Activated naive CD4-positive, alpha-beta T cell treated with anti-CD3 and anti-CD28 coated beads for 36 hours (primary cell): ENCODE measurements around the gene GLYATL1B. TPM values are rescaled to one million over a fixed set of nuclear protein-coding genes. Genes with fewer than 3 reads are reported as not detected.
"Not testable (repeated sequence)": the region's sequence is repeated elsewhere in the genome, so short reads cannot be mapped to it uniquely, and the experiment has no call there.

ENCODE experiments used
- CTCF ChIA-PET: fragments of 350-600 bp; sonication (Branson Sonifier 250); formaldehyde crosslinking; loops from one replicate; lab custom pipeline; 2021; ENCODE audit warnings: antibody characterized with exemption; lab: Charles Lee
- DNase-seq: peaks from one replicate; pipeline ENCODE4 v3.0.0-alpha.2; 2020
- H3K27ac Mint-ChIP-seq: one replicate; pipeline ENCODE4 v1.8.0; 2021; ENCODE audit warnings: mild to moderate bottlenecking, mixed read lengths
- H3K27me3 Mint-ChIP-seq: one replicate; pipeline ENCODE4 v1.8.0; 2021; ENCODE audit warnings: low read depth, mixed read lengths
- H3K36me3 Mint-ChIP-seq: one replicate; pipeline ENCODE4 v1.8.0; 2021; ENCODE audit warnings: low read depth, mixed read lengths
- H3K4me1 Mint-ChIP-seq: one replicate; pipeline ENCODE4 v1.8.0; 2021; ENCODE audit warnings: low read depth, mixed read lengths
- H3K4me3 Mint-ChIP-seq: one replicate; pipeline ENCODE4 v1.8.0; 2021; ENCODE audit warnings: mild to moderate bottlenecking, moderate library complexity, mixed read lengths
- H3K9me3 Mint-ChIP-seq: one replicate; pipeline ENCODE4 v1.8.0; 2021; ENCODE audit warnings: mixed read lengths
- intact Hi-C: fragments of 100-400 bp; cut with micrococcal nuclease; formaldehyde crosslinking; loops from one replicate; pipeline ENCODE4 v1.15.1; 2023
- total RNA-seq, 2 experiments: library from RNA; stranded (reverse); gene quantifications; one replicate each; pipeline ENCODE4 v1.2.3, GENCODE V29; 2021

GLYATL1B gene, protein sequence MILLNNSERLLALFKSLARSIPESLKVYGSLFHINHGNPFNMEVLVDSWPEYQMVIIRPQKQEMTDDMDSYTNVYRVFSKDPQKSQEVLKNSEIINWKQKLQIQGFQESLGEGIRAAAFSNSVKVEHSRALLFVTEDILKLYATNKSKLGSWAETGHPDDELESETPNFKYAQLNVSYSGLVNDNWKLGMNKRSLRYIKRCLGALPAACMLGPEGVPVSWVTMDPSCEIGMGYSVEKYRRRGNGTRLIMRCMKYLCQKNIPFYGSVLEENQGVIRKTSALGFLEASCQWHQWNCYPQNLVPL
- total RNA-seq: not detected

DNA sequence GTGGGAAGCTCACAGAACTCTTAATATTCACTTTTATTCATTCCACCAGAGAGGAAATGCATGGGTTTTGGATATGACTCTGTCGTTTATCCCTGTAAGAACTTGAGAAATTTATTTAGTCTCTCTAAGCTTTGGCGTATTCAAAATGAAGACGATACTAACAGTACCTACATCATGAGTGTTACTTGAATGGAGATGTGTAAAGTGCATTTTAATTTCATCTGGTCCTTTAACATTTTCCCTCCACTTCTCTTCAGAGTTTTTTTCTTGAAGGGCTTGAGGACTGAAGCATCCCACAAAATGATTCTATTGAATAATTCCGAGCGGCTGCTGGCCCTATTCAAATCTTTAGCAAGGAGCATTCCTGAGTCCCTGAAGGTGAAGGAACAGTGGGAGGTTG is at the start of gene GLYATL1B:
Gene GLYATL1B, plus strand, starts transcription at position 301 of the 400 bp plus-strand sequence. Its CDS starts 0 bp downstream, at position 301.
- H3K27ac Mint-ChIP-seq, DNase-seq, H3K4me3 Mint-ChIP-seq, CTCF ChIA-PET, intact Hi-C loops, H3K36me3 Mint-ChIP-seq, H3K9me3 Mint-ChIP-seq, H3K4me1 Mint-ChIP-seq, H3K27me3 Mint-ChIP-seq: not testable (repeated sequence)

DNA sequence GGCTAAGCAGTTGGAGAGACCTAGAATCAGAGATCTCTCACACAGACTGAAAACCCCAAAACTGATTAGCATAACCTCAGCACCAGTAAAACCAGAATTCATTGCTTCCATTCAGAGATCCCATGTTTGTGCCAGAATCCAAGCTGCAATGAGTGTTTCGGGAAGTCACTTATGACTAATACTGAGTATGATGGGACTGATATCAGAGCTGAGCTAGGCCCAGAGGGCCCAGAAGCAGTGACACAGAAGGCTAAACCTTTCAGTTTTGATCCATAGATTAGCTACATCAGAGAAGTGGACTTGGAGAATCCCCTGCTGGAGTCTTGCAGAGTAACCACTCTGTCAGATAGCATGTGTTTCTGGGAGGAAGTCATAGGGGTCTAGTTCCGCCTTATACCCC is 49.6 kb upstream of the GLYATL1B start:
- CTCF ChIA-PET, H3K27ac Mint-ChIP-seq, H3K36me3 Mint-ChIP-seq, H3K4me3 Mint-ChIP-seq, H3K9me3 Mint-ChIP-seq, H3K4me1 Mint-ChIP-seq, DNase-seq, intact Hi-C loops: not testable (repeated sequence)
- H3K27me3 Mint-ChIP-seq: peaks cover 32% of the 10 kb centered on the region

DNA sequence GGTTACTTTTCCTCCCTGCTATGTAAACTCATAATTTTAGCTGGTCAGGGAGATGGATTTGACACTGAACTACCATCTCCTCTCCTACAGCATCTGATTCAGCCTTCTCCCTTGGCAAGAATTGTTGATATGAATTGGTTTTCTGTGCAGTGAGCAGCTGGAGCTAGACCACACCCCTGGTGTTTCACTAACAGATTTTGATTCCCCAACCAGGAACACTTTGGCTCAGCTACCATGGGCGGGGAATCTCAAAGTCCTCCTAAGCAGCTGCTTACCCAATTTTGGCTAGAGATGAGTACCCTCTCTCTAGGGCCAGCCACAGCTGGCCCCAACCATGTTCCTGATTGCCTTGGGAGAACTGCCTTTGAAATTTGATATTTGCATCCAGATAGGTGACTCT is 48.7 kb upstream of the GLYATL1B start:
- H3K4me3 Mint-ChIP-seq, intact Hi-C loops, H3K36me3 Mint-ChIP-seq, DNase-seq, CTCF ChIA-PET, H3K4me1 Mint-ChIP-seq, H3K27ac Mint-ChIP-seq, H3K9me3 Mint-ChIP-seq: not testable (repeated sequence)
- peaks cover 31% of the 10 kb centered on the region for H3K27me3 Mint-ChIP-seq

DNA sequence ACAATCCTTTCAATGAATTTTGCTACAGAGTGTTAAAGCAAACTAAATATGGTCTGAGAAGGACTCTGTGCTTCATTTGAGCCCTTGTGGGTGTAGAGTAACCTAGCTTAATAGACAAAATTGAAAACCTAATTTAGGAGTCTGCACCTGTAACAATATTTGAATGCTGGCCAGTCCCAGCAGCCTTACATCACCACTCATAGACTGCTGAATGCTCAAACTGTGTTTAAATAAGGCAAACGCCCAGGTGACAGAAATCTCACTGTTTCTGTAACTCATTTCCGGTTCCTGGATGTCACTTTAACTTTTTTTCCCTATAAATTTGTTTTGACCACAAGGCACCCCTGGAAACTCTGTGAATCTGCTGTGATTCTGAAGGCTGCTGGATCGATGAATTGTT is 45.5 kb upstream of the GLYATL1B start:
- DNase-seq: no peak
- H3K4me3 Mint-ChIP-seq: no peak overlapping the region

DNA sequence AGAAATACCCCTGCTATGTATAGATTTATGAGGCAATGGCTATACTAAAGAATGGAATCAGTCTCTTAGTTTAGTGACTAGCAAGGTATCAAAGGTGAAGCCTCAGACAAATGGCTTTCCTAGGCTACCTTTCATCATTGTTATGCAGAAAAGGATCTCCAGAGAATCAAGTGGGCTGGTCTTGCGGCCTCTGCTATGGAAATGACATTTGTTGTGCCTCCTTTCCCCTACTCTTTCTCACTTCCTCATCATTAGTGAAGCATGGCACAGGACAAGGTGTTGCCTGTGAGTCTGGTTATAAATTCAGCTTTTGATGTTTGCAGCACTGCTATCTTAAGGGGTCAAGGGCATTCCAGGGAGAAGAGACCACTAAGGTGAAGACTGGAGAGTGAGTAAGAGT is 34.7 kb upstream of the GLYATL1B start:
- CTCF ChIA-PET: interaction anchor here (0.6 to 3.0 kb wide), 4 partner anchors 84 to 1095 kb away, joined by 3 to 26 read pairs (median 8); no protein-coding TSS in a partner anchor
- H3K27me3 Mint-ChIP-seq, H3K4me3 Mint-ChIP-seq, DNase-seq, H3K9me3 Mint-ChIP-seq, intact Hi-C loops, H3K4me1 Mint-ChIP-seq, H3K27ac Mint-ChIP-seq, H3K36me3 Mint-ChIP-seq: not testable (repeated sequence)

More for the DNA sequence above, 45.5 kb upstream of the GLYATL1B start:
- H3K4me1 Mint-ChIP-seq: no peaks in the 10 kb centered on the region
- H3K9me3 Mint-ChIP-seq: no peaks in the 10 kb centered on the region
- peaks cover 6% of the 10 kb centered on the region for H3K27me3 Mint-ChIP-seq
- no peaks in the 10 kb centered on the region for H3K36me3 Mint-ChIP-seq
- H3K27ac Mint-ChIP-seq: no peak overlapping the region
- CTCF ChIA-PET: interaction anchor here (1.2 kb wide), 1 partner anchor 18 kb away, joined by 4 read pairs; no protein-coding TSS in a partner anchor
- intact Hi-C loops: no loop called here

DNA sequence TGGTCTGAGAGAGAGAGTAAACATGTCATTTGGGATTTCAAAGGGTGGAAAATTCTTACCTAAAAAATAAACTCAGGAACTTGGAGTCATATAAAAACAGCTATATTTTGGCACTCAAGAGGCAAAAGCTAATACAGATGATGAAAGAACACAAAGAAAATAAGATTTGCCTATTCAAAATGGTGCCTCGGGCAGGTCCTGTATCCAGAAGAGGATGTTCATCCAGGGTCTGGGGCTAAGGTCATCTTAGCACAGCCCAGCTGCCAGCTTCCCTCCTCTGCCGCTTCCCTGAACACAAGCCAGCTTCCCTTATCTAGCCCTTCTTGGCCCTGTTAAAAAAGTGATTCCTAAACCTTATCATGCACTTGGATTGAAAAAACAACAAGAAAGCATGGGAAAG is 33.8 kb upstream of the GLYATL1B start:
- DNase-seq, H3K27ac Mint-ChIP-seq, intact Hi-C loops, H3K36me3 Mint-ChIP-seq, H3K9me3 Mint-ChIP-seq, H3K4me1 Mint-ChIP-seq, H3K4me3 Mint-ChIP-seq: not testable (repeated sequence)
- CTCF ChIA-PET: interaction anchor here (0.6 to 3.0 kb wide), 8 partner anchors 8 to 1094 kb away, joined by 3 to 26 read pairs (median 4); no protein-coding TSS in a partner anchor
- H3K27me3 Mint-ChIP-seq: peaks cover 16% of the 10 kb centered on the region

DNA sequence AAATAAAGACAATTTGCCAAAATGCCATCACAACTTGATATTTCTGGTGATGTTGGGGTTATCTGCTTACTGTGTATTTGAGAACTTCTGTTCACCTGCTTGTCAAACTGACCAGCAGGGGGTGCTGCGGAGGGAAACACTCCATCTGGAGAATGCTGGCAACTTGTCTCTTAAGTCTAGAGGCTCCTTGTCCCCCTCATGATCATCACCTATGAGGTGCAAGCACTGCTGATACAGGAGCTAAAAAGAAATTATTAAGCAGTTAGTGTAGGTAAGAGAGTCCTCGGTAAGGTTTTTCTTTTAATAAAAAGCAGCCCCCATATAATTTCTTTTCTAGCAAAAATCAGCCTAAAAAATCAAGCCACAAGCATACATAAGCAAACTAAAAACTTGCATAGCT is 32.7 kb upstream of the GLYATL1B start:
- peaks cover 3% of the 10 kb centered on the region for H3K4me1 Mint-ChIP-seq
- intact Hi-C loops: loop anchor here (1.0 kb wide), 3 partner anchors 49 to 105 kb away; no protein-coding TSS in a partner anchor
- CTCF ChIA-PET: interaction anchor here (0.6 to 3.0 kb wide), 15 partner anchors 13 to 554 kb away, joined by 3 to 26 read pairs (median 5); no protein-coding TSS in a partner anchor

DNA sequence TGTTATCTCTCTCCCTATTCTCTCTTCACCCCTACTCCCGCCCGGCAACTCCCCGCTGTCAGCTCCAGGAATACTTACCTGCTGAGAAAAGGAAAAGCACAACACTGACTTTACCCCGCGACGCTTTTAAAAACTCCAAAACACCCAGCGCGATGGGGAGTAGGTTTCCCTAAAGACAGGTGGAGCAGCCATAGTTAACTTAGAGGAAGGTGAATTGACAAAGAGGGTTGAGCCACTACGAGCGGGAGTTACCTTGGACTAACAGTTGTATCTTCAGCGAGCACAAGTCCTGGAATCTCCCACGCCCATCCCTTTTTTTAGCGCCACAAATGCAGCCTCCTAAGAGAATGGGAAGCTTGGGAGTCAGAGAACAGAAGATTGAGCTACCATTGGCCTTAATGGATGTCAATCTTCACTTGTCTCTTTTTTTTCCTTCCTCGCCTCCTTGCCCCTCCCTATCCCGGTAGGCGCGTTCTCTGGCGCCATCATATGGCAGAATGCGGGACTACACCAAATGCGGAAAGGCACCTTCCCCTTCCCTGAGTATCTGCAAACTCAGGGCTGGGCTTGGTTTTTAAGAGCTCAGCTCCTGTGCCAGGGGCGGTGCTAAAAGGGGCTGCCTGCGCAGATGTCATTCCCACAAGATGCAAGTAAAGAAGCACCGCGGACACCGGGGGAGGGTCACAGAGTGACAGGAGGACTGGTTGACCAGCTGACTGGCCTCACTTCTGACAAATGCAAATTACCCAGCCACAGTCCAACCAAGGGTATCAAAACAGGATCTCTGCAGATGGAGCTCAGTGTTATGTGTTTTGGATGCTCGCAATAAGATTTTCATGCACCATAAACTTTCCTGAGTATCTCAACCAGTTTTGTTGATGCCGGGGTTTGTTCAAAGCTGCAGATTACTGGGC is 27.7 kb upstream of the GLYATL1B start:
- H3K4me3 Mint-ChIP-seq: peak overlapping the region; percentile 68
- not testable (repeated sequence) for H3K27ac Mint-ChIP-seq, H3K36me3 Mint-ChIP-seq, H3K4me1 Mint-ChIP-seq, H3K9me3 Mint-ChIP-seq
- CTCF ChIA-PET: interaction anchor here (0.6 to 1.8 kb wide), 22 partner anchors 9 to 523 kb away, joined by 3 to 10 read pairs (median 4); no protein-coding TSS in a partner anchor
- H3K27me3 Mint-ChIP-seq: peaks cover 38% of the 10 kb centered on the region
- intact Hi-C loops: loop anchor here (1.0 to 5.0 kb wide), 9 partner anchors 48 to 536 kb away; partner anchors contain the start of gene FAM111B
- DNase-seq: peak; percentile 94

More for the DNA sequence above, 32.7 kb upstream of the GLYATL1B start:
- no peak overlapping the region for H3K4me3 Mint-ChIP-seq
- H3K36me3 Mint-ChIP-seq: no peaks in the 10 kb centered on the region
- peaks cover 22% of the 10 kb centered on the region for H3K27me3 Mint-ChIP-seq
- peak; percentile 88 for DNase-seq
- H3K9me3 Mint-ChIP-seq: no peaks in the 10 kb centered on the region
- H3K27ac Mint-ChIP-seq: no peak overlapping the region

DNA sequence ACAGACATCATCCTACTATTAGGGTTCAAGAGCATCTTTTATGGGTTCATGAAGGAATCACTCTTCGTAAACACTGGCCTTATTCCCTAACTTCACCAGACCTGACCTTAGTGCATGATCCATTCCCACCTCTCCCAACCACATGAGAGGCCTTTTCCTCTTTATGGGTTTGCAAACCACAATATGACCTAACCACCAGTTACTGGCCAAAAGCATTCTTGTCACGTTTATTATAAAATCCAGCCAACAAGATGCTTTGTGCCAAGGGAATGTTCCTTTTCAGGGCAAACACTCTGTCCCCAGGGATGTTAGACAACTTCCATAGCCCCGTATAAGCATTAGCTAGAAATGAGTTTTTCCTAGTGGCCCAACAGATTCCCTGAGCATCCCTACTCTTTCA is 26.0 kb upstream of the GLYATL1B start:
- H3K4me1 Mint-ChIP-seq, H3K27ac Mint-ChIP-seq, intact Hi-C loops, H3K9me3 Mint-ChIP-seq, H3K4me3 Mint-ChIP-seq, CTCF ChIA-PET, H3K36me3 Mint-ChIP-seq, DNase-seq: not testable (repeated sequence)
- H3K27me3 Mint-ChIP-seq: peaks cover 44% of the 10 kb centered on the region

DNA sequence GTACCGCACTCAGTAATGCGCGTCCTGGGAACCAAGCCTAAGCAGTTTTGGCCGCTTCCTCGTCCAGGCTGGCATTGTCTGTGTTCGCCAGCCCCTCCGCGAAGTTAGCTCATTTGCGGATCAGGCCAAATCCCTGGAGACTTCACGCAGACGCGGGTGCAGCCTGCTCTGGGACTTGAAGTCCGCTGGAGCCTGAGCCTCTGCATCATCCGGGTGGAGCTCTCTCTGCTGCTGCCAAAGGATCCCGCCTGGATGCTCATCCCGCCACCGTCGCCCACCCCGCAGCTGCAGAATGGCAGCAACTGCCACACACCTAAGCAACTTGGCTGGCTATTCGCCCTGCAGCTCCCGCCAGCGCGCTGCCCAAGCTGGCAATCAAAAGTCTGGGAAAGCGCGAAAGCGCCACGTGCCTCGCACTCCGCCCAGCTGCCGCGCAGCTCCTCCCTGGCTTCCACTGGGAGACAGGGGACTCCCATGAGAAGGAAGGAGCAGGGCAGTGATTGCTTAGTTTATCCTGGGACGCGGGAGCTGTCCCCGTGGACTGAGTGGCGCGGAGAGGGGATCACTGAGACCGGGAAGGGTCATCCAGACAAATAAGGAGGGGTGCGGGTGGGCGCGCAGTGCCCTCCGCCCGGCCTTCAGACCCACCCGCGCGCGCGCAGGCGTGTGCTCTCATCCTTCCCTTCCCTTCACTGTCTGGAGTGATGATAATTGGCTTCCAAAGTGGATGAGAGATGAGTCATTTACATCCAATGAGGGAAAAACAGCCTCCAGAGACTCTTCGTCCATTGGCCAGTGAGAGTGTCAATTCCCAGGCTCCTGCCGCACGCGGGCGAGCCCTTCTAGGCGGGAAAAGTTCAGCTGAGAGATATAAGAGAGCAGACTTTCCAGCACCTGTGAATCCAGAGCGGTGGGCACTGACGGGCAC is 23.2 kb upstream of the GLYATL1B start:
- no peak overlapping the region for H3K27ac Mint-ChIP-seq
- H3K27me3 Mint-ChIP-seq: peaks cover 35% of the 10 kb centered on the region
- no peak for DNase-seq
- intact Hi-C loops: no loop called here
- no peaks in the 10 kb centered on the region for H3K36me3 Mint-ChIP-seq
- peaks cover 2% of the 10 kb centered on the region for H3K4me1 Mint-ChIP-seq
- CTCF ChIA-PET: no interaction called here
- no peaks in the 10 kb centered on the region for H3K9me3 Mint-ChIP-seq
- H3K4me3 Mint-ChIP-seq: no peak overlapping the region

DNA sequence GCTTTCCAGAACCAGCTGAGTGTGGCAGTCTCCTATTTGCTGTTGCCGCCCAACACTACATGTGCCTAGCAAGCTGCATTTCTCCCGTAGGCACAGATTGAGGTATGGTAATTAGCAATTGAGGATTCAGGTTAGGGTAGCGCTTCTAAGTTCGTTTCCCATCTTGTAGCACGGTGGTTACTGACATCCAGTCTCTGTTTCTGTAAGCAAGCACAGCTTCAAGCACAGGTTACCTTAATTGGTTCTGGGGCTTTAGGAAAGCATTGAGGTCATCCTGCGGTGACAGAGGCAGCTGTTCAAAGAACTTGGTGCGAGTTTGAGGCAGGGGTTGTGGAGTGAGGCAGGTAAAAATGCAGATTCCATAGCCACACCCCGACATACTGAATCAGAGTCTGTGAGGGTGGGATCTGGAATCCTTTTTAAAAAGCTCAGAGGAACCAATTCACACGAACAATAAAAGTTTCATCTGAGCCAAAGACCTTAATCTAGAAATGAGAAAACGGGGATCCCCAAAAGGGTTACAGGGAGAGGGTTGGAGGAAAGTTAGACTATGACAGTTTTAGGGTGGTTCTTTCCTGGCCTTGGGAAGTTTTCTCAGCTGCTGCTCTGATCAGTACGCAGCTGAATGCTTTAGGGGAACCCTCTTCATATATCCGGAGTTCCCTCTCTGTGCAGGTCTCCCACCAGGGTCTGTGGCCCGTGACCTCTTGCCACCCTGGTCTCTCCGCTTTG is 21.9 kb upstream of the GLYATL1B start:
- intact Hi-C loops, H3K27ac Mint-ChIP-seq, H3K9me3 Mint-ChIP-seq, H3K4me1 Mint-ChIP-seq, H3K36me3 Mint-ChIP-seq, H3K4me3 Mint-ChIP-seq, DNase-seq: not testable (repeated sequence)
- H3K27me3 Mint-ChIP-seq: peaks cover 32% of the 10 kb centered on the region
- CTCF ChIA-PET: interaction anchor here (1.0 kb wide), 1 partner anchor 72 kb away, joined by 3 read pairs; no protein-coding TSS in a partner anchor
